HUDEP-2 (cell line): Measurements from ENCODE around the gene DPP6.

Experiments used
- DNase-seq, 76 experiments: peaks; one replicate each; lab custom pipeline; 2025; ENCODE audit not compliant: unreplicated experiment in 76 of 76; lab: John Stamatoyannopoulos, UW

DPP6 gene

GRCh38 chr7:154388999-154389398 lies 336.8 kb downstream of the DPP6 start:
- no peak for DNase-seq

GRCh38 chr7:154390961-154391360 lies 338.8 kb downstream of the DPP6 start:
- DNase-seq, result no peak

GRCh38 chr7:154394804-154395203 lies 342.6 kb downstream of the DPP6 start:
- DNase-seq, result no peak

DNA sequence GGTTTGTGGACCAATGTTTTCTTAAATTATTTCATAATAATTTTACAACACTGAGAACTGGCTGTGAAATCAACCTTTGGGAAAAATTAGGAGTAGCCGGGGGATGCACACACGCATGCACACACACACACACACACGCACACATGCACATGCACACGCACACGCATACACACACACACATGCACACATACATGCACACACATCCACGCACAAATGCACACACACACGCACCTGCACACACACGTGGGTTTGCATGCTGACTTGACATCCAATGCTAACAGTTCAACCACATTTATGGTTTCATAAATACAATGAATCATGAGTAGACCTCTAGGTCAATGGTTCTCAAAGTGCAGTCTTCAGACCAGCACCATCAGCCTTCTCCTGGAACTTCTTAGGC lies 354.1 kb downstream of the DPP6 start:
- DNase-seq, result no peak

- DNase-seq, result peak in 25 of 76 experiments; percentile 1 to 42 (median 12)
Measured at GRCh38 chr7:154409703-154410311, 357.6 kb downstream of the DPP6 start.

GRCh38 chr7:154412105-154412504 lies 359.9 kb downstream of the DPP6 start:
- DNase-seq, result no peak

GRCh38 chr7:154415709-154416399 lies 363.7 kb downstream of the DPP6 start:
- no peak for DNase-seq

DNA sequence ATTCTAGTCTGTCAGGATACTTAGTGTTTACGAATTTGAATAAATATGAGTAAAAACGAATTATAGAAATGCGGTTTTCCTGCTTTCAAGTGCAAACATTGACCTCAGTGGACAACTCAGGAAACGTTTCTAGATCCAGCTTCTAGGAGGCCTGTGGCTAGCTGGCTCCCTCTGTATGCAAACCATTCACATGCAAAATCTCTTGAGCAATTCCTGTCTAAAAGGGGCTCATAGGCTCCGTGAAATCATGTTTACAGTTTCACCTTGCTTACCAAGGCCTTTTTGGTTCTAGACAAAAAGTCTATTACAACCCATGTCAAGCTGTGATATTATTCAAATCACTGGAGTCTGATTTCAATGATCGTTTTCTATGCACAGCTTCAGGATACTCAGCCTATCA lies 364.5 kb downstream of the DPP6 start:
- DNase-seq, result no peak

DNA sequence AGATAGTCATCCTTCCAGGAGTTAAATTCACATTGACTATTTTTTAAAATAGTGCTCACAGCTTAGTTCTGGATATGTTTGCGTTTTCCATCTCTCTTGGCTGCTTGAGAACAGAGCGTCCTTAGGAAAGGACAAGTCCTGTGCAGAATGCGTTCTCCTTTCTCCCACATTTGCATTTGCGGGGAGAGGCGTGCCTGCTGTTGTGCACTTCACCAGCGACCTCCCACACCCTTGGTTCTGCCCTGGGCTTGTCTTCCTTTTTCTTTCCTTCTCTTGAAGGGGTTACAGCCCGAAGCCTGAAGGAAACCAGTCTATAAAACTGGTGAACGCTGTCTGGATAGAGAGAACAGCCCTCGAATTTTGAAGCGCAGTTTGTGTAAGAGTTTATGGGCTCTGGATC lies 367.1 kb downstream of the DPP6 start:
- no peak for DNase-seq

GRCh38 chr7:154423231-154423630 lies 371.0 kb downstream of the DPP6 start:
- no peak for DNase-seq

GRCh38 chr7:154424350-154424749 lies 372.2 kb downstream of the DPP6 start:
- no peak for DNase-seq

DNA sequence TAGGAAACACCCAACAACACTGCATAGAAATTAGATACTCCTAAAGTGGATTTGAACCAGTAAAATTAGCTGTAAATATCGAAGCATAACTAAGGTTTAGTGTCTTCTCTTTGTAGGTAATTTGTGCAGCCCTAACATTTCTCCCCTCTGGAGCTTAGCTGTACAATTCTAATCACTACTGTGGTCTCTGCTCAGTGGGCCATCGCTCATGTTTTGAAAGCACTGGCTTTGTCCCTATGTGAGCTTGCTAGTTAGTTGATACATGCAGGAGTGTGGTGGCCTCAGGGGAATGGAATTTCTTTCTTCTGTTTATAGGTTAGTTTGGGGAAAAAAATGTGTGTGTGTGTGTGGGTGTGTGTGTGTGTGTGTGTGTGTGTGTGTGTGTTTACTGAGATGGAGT lies 373.1 kb downstream of the DPP6 start:
- DNase-seq, result no peak

GRCh38 chr7:154426778-154427177 lies 374.6 kb downstream of the DPP6 start:
- DNase-seq, result no peak

- DNase-seq, result no peak
Measured at GRCh38 chr7:154427533-154427932, 375.3 kb downstream of the DPP6 start.

- no peak for DNase-seq
Measured at GRCh38 chr7:154429666-154430404, 377.6 kb downstream of the DPP6 start.

- DNase-seq, result no peak
Measured at GRCh38 chr7:154430640-154431039, 378.4 kb downstream of the DPP6 start.

DNA sequence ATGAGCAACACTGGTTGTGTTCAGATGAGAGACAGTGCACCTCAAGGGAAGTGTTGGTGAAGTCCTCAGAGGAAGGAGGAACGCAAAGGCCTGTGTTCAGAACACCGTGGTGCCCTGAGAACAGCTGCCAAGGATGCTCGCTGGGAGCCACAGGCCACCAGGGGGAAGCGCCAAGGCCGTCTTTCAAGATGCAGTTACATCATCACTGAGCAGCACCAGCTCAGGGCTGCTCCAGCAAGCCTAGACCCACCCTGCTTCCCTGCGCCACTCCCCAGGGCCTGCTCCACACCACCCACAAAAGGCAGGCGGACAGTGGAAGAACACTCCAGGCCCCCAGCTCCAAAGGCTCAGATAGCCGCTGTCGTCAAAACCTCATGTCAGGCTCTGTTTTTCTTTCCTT lies 378.8 kb downstream of the DPP6 start:
- DNase-seq, result no peak

GRCh38 chr7:154433632-154434598 lies 381.7 kb downstream of the DPP6 start:
- no peak for DNase-seq

DNA sequence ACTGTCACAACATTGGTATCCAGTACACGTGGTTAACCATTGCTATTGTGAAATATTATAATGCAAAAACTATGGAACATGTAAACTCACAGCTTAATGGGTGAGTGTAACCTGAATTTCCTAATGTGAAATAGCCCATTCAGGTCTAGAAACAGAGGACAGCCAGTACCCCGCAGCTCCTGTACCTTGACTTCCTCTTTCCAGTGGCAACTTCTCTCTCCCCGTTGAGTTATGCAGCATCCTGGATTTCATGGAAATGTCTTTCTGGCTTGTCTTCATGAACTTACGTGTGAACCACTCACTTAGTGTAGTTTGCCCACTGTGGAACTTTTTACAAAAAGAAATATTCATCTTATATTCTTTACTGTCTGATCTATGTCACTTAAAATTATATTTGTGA lies 384.4 kb downstream of the DPP6 start:
- no peak for DNase-seq

- DNase-seq, result no peak
Measured at GRCh38 chr7:154437234-154437633, 385.0 kb downstream of the DPP6 start.
